GM18511 (cell line): ENCODE data around the gene FGF4.

Experiments used
- ATAC-seq: cut with Tn5 transposase; IDR thresholded peaks from one replicate; pipeline ENCODE4 v1.9.1; 2021; ENCODE audit warnings: mild to moderate bottlenecking, moderate library complexity; ENCODE audit not compliant: unreplicated experiment

FGF4 gene

DNA sequence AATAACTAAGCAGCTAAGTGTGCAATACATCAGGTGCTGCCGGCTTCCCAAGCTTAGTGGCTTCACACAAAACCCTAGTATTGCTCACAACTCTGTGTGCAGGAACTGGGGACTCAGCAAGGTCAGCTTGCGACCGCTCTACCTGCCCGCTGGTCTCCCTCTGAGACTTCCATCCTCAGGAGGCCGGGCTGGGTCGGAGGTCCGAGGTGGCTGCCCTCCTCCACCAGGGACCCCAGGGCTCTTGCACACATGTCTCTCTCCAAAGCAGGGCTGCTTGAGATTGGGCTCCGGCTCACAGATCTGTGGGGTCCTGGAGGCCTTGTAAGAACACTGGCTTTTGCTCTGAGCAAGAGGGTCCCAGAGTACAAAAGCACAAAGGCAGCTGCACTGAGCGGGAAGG, 45.9 kb downstream of the FGF4 start:
- ATAC-seq = no peak

DNA sequence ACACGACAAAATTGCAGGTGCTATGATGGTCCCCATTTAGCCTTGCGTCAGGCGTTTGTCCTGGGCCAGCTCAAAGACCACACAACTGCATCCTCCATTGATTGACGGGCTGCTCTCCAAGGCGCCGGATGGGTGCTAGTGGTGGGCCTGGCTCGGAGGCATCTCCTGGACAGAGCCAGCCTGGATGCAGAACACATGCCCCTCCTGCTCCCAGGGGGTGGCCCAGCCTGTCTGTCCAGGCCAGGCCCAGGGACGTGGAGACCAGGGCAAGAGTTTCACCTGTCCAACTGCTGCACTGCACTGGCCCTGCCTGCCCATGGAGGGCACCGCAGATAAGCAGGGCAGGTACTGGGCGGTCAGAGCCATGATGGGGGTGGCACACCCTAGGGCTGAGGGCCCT, 47.9 kb downstream of the FGF4 start:
- no peak for ATAC-seq

DNA sequence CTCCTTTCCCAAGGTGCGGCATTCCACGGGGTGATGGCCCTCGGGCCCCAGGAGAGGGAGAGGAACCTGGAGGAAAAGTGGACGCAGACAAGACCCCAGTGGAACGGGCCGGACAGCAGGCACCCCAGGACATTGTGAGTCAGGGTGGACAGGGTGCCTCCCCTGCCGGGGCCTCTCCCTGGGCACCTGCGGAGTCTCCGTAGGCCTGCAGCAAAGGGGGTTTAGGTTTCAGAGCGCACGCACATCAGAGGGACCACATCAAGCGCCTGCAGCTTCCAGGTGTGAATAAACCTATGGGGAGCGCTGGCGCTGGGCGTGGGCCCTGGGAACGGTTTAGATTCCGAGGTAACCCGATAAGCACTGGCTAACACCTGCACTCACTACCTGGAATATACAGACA, 48.7 kb downstream of the FGF4 start:
- ATAC-seq = no peak

DNA sequence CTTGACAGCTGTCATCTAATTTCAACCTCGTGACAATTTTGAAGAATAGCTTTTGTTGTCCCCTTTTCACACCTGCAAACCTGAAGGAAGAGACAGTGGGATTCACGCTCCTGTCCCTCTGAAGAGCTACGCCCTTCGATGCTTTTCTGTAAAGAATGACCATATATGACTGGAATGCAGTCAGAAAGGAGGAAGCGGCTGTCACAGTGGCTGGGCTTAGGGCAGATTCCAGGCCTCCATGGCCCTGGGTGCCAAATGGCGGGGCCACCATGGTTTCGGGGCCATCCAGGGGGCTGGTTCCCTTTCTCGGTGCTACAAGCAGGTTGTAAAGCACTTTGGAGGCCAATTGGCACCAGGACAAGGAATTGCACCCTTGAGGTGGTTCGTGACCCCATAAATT, 49.1 kb downstream of the FGF4 start:
- ATAC-seq = no peak

DNA sequence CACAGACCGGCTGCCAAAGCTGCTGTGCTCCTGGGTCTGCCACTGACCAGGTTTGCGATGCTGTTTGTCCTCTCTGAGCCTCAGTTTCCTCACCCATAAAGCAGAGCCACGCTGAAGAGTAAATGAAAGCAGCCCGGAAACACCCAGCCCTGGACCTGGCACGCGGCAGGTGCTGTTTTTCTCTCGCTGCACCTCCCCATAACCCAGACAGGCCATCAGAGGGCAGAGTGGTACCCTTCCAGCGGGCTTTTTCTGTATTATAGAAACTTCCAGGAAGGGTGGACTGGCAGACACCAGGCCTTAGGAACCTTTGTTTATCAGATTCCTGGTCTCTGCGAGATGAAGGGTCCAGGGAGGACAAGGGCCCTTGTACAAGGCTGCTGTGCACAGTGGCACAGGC, 53.4 kb downstream of the FGF4 start:
- ATAC-seq = no peak

DNA sequence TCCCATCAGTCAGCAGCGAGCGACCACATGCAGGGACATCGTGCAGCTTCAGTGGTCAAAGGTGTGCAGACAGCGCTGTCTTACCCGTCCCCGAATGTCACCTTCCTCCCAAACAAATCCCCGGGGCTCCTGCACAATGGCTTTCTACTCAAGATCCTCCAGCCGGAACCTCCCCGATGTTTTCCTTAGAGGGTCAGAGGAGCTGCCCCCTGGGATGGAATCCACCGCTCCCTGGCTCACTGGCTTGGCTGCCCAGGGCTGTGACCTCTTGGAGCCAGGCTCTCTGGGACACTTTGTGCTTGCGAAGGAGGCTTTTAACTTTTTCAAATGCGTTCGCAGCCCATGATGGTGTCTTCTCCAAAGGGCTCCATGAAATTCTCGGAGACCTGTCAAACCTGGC, 54.0 kb downstream of the FGF4 start:
- ATAC-seq = no peak
